ENCODE data around the gene ZDHHC24. TPM values are rescaled to one million over a fixed set of nuclear protein-coding genes. Genes with fewer than 3 reads are reported as not detected.
"Not testable (repeated sequence)": the region's sequence is repeated elsewhere in the genome, so short reads cannot be mapped to it uniquely, and the experiment has no call there.

The ZDHHC24 gene
- total and polyA plus RNA-seq, 2 donors from 2014 or later = 13.2 to 18.7 TPM

DNA sequence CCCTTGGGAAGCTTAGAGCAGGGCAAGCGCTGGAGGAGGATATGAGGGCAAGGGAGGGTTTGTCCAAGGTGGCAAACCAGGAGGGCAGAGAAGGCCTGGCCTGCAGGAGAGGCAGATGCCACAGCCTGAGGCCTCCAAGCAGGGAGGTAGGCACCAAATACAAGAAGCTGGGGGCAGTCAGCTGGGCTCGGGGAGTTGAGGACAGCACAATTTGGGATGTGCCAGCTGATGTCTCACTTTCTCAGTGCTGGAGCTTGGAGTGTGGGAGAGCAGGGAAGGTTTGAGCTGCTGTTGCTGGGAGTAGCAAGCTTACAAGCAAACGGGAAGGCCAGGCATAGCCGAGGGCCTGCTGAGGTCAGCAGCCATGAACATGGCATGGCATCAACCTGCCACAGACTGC is 4.0 kb downstream of the ZDHHC24 start:
- TF ChIP-seq, protein P1, sequence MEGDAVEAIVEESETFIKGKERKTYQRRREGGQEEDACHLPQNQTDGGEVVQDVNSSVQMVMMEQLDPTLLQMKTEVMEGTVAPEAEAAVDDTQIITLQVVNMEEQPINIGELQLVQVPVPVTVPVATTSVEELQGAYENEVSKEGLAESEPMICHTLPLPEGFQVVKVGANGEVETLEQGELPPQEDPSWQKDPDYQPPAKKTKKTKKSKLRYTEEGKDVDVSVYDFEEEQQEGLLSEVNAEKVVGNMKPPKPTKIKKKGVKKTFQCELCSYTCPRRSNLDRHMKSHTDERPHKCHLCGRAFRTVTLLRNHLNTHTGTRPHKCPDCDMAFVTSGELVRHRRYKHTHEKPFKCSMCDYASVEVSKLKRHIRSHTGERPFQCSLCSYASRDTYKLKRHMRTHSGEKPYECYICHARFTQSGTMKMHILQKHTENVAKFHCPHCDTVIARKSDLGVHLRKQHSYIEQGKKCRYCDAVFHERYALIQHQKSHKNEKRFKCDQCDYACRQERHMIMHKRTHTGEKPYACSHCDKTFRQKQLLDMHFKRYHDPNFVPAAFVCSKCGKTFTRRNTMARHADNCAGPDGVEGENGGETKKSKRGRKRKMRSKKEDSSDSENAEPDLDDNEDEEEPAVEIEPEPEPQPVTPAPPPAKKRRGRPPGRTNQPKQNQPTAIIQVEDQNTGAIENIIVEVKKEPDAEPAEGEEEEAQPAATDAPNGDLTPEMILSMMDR (IDR thresholded peaks at IDR 0.05; ENCODE audit: borderline replicate concordance, extremely low read depth, insufficient read depth) = no peak
- H3K9ac ChIP-seq (ENCODE audit: low read length in 3 of 3) = no peak overlapping the region
- DNase-seq (no peak), FAIRE-seq (no peak)
- H3K4me1 ChIP-seq (ENCODE audit: control insufficient read depth in 2 of 3, insufficient read depth in 2 of 3, low read depth in 1 of 3, low read length in 3 of 3) = peaks cover 0 to 9% (median 4%) of the 10 kb centered on the region in 3 donors
- H3K9me3 ChIP-seq (ENCODE audit: control insufficient read depth in 2 of 3, insufficient read depth in 1 of 3, low read length in 3 of 3) = no peaks in the 10 kb centered on the region
- H3K4me3 ChIP-seq (ENCODE audit: low read length in 3 of 3) = no peak overlapping the region
- no peaks in the 10 kb centered on the region for H3K27me3 ChIP-seq (ENCODE audit: control insufficient read depth, insufficient read depth, low read length)
- H3K36me3 ChIP-seq (ENCODE audit: control insufficient read depth in 2 of 3, insufficient read depth in 3 of 3, low read length in 3 of 3) = peaks cover 0 to 2% (median 0%) of the 10 kb centered on the region in 3 donors
- H3K27ac ChIP-seq (ENCODE audit: low read depth in 2 of 2, low read length in 2 of 2) = no peak overlapping the region
- intact Hi-C loops (cut with DNase I) = no loop called here

DNA sequence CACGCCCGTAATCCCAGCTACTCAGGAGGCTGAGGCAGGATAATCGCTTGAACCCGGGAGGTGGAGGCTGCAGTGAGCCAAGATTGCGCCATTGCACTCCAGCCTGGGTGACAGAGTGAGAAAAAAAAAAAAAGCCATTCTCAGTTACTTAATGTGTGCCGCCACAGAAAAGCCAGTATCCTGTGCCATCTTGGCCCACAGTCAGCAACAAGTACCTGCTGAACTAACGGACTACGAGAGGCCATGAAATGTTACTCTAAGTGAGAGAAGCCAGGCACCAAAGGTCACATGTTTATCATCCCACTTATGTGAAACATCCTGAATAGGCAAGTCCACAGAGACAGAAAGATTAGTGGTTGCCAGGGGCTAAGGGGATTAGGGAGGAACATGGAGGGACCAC is 5.2 kb downstream of the ZDHHC24 start:
- FAIRE-seq; H3K9me3 ChIP-seq (ENCODE audit: control insufficient read depth in 2 of 3, insufficient read depth in 1 of 3, low read length in 3 of 3); H3K9ac ChIP-seq (ENCODE audit: low read length in 3 of 3); H3K36me3 ChIP-seq (ENCODE audit: control insufficient read depth in 2 of 3, insufficient read depth in 3 of 3, low read length in 3 of 3); H3K4me1 ChIP-seq (ENCODE audit: control insufficient read depth in 2 of 3, insufficient read depth in 2 of 3, low read depth in 1 of 3, low read length in 3 of 3); H3K4me3 ChIP-seq (ENCODE audit: low read length in 3 of 3); H3K27ac ChIP-seq (ENCODE audit: low read depth in 2 of 2, low read length in 2 of 2); intact Hi-C loops (cut with DNase I); DNase-seq; H3K27me3 ChIP-seq (ENCODE audit: control insufficient read depth, insufficient read depth, low read length): not testable (repeated sequence)

DNA sequence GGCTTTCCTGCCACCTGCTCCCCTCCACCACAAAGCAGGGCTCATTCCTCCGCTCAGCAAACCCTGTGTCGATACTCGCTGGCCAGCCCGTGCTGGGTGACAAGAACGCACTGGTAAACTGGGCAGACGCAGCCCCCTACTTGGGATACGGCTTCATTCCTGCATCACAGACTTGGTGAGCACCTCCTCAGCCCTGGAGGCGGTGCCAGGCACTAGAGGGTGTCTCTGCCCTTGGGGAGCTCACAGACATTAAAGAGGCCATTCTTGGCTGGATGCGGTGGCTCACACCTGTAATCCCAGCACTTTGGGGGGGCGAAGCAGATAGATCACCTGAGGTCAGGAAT is 6.0 kb downstream of the ZDHHC24 start:
- H3K4me1 ChIP-seq (ENCODE audit: control insufficient read depth in 2 of 3, insufficient read depth in 2 of 3, low read depth in 1 of 3, low read length in 3 of 3) = peaks cover 0 to 4% (median 0%) of the 10 kb centered on the region in 3 donors
- peaks cover 0 to 5% (median 2%) of the 10 kb centered on the region in 3 donors for H3K36me3 ChIP-seq (ENCODE audit: control insufficient read depth in 2 of 3, insufficient read depth in 3 of 3, low read length in 3 of 3)
- TF ChIP-seq, protein P1 (IDR thresholded peaks at IDR 0.05; ENCODE audit: borderline replicate concordance, extremely low read depth, insufficient read depth) = no peak
- intact Hi-C loops (cut with DNase I) = no loop called here
- no peaks in the 10 kb centered on the region for H3K9me3 ChIP-seq (ENCODE audit: control insufficient read depth in 2 of 3, insufficient read depth in 1 of 3, low read length in 3 of 3)
- H3K4me3 ChIP-seq (ENCODE audit: low read length in 3 of 3) = no peak overlapping the region
- FAIRE-seq (no peak), DNase-seq (no peak)
- no peaks in the 10 kb centered on the region for H3K27me3 ChIP-seq (ENCODE audit: control insufficient read depth, insufficient read depth, low read length)
- H3K27ac ChIP-seq (ENCODE audit: low read depth in 2 of 2, low read length in 2 of 2) = no peak overlapping the region
- no peak overlapping the region for H3K9ac ChIP-seq (ENCODE audit: low read length in 3 of 3)

DNA sequence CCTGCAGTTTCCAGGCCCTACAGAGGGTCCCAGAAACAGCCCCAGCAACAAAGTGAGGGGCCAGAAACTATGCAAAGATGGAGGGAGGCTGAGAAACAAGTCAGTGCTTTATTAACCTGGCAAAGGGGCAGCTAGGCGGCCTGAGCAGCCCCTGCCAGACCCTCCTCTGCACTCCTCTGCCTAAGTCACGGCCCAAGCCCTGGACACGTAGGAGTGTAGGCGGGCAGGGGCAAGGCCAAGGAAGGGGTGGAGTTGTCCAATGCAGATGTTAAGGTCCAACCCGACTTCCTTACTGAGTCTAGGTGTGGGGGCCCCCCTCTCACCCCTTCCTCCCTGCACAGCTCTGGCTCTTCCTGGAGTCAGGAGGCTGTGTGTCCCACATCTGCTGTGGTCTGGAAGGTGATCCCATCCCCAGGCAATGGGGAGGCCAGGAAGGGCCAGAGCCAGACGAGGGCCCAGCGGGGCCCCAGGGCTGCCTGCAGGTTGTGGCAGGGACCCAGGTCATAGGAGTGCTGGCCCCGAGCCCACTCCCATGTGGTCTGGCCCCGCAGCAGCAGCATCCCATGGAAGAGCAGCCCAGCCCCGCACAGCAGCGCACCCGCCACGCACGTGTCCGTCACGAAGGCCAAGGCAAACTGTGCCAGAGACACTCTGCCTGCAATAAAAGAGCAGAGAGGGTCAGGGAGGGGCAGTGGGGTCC is 6.5 kb downstream of the ZDHHC24 start:
- Histone ChIP-seq H3K27ac (ENCODE audit: low read depth in 2 of 2, low read length in 2 of 2) (no peak overlapping the region), H3K27me3 (ENCODE audit: control insufficient read depth, insufficient read depth, low read length) (no peaks in the 10 kb centered on the region), H3K9me3 (ENCODE audit: control insufficient read depth in 2 of 3, insufficient read depth in 1 of 3, low read length in 3 of 3) (no peaks in the 10 kb centered on the region), H3K4me3 (ENCODE audit: low read length in 3 of 3) (no peak overlapping the region), H3K4me1 (ENCODE audit: control insufficient read depth in 2 of 3, insufficient read depth in 2 of 3, low read depth in 1 of 3, low read length in 3 of 3) (peaks cover 0 to 4% (median 0%) of the 10 kb centered on the region in 3 donors), H3K9ac (ENCODE audit: low read length in 3 of 3) (no peak overlapping the region), H3K36me3 (ENCODE audit: control insufficient read depth in 2 of 3, insufficient read depth in 3 of 3, low read length in 3 of 3) (peaks cover 0 to 5% (median 2%) of the 10 kb centered on the region in 3 donors)
- FAIRE-seq (no peak), DNase-seq (no peak)
- intact Hi-C loops (cut with DNase I) = no loop called here
- TF ChIP-seq, protein P1 (IDR thresholded peaks at IDR 0.05; ENCODE audit: borderline replicate concordance, extremely low read depth, insufficient read depth) = no peak

Data from kidney (tissue), 14 donors.